HG02623 (cell line): ENCODE measurements around the gene AOAH.
"Not testable (repeated sequence)": the region's sequence is repeated elsewhere in the genome, so short reads cannot be mapped to it uniquely, and the experiment has no call there.

Source experiments
- ATAC-seq: cut with Tn5 transposase; IDR thresholded peaks from one replicate; pipeline ENCODE4 v1.9.1; 2021; ENCODE audit warnings: moderate library complexity; ENCODE audit not compliant: unreplicated experiment

AOAH gene

GRCh38 chr7:36521133-36521532, 203.2 kb downstream of the AOAH start:
- ATAC-seq, result no peak

GRCh38 chr7:36515847-36516246, 208.4 kb downstream of the AOAH start:
- no peak for ATAC-seq

- no peak for ATAC-seq
These were observed 209.7 kb downstream of the AOAH start for GRCh38 chr7:36514289-36515243.

- no peak for ATAC-seq
These were observed 210.9 kb downstream of the AOAH start for GRCh38 chr7:36513393-36513792.

GRCh38 chr7:36512616-36513015, 211.7 kb downstream of the AOAH start:
- no peak for ATAC-seq

- no peak for ATAC-seq
These were observed 214.3 kb downstream of the AOAH start for GRCh38 chr7:36509962-36510361.

GRCh38 chr7:36507475-36508440, 216.5 kb downstream of the AOAH start:
- no peak for ATAC-seq

GRCh38 chr7:36506820-36507219, 217.5 kb downstream of the AOAH start:
- no peak for ATAC-seq

- no peak for ATAC-seq
These were observed 218.0 kb downstream of the AOAH start for GRCh38 chr7:36506130-36506798.

- ATAC-seq, result not testable (repeated sequence)
These were observed 219.7 kb downstream of the AOAH start for GRCh38 chr7:36504617-36505016.

- not testable (repeated sequence) for ATAC-seq
These were observed 220.1 kb downstream of the AOAH start for GRCh38 chr7:36504216-36504615.

GRCh38 chr7:36497775-36498174, 226.5 kb downstream of the AOAH start:
- no peak for ATAC-seq

- not testable (repeated sequence) for ATAC-seq
These were observed 227.1 kb downstream of the AOAH start for GRCh38 chr7:36497176-36497575.

GRCh38 chr7:36496576-36496975, 227.7 kb downstream of the AOAH start:
- no peak for ATAC-seq

GRCh38 chr7:36491317-36491716, 233.0 kb downstream of the AOAH start:
- no peak for ATAC-seq

- no peak for ATAC-seq
These were observed 233.9 kb downstream of the AOAH start for GRCh38 chr7:36490419-36490830.

- ATAC-seq, result not testable (repeated sequence)
These were observed 235.6 kb downstream of the AOAH start for GRCh38 chr7:36488672-36489071.

GRCh38 chr7:36487756-36488336, 236.4 kb downstream of the AOAH start:
- ATAC-seq, result no peak

GRCh38 chr7:36486336-36486735, 238.0 kb downstream of the AOAH start:
- no peak for ATAC-seq

GRCh38 chr7:36484265-36484664, 240.0 kb downstream of the AOAH start:
- no peak for ATAC-seq
